OCI-LY1 (cell line): ENCODE results near the gene PTPRT.

Experiments
- H2AFZ ChIP-seq: fragments of 200-600 bp; sonication (generic), shearing (Covaris generic); 2 replicates; pipeline ENCODE4 v1.6.0; 2014; ENCODE audit warnings: antibody characterized with exemption, mild to moderate bottlenecking, low read length
- H3F3A ChIP-seq: fragments of 200-600 bp; sonication (generic), shearing (Covaris generic); 2 replicates; pipeline ENCODE4 v1.6.0; 2014; ENCODE audit warnings: mild to moderate bottlenecking, antibody characterized with exemption, low read length, moderate library complexity; ENCODE audit not compliant: insufficient read depth
- H3K27ac ChIP-seq: fragments of 200-600 bp; sonication (generic); 2 replicates; pipeline ENCODE4 v1.5.1; 2014; ENCODE audit warnings: low read length, mixed run types, mild to moderate bottlenecking, low read depth; ENCODE audit not compliant: poor library complexity, severe bottlenecking
- H3K27me3 ChIP-seq: fragments of 200-600 bp; sonication (generic); 2 replicates; pipeline ENCODE4 v1.6.0; 2014; ENCODE audit warnings: antibody characterized with exemption, mild to moderate bottlenecking, low read length, moderate library complexity; ENCODE audit not compliant: insufficient read depth
- H3K36me3 ChIP-seq: fragments of 200-600 bp; sonication (generic); 2 replicates; pipeline ENCODE4 v1.6.1; 2014; ENCODE audit warnings: mild to moderate bottlenecking, antibody characterized with exemption, low read length, moderate library complexity, mixed read lengths; ENCODE audit not compliant: insufficient read depth
- H3K4me1 ChIP-seq: fragments of 200-600 bp; sonication (generic); 2 replicates; pipeline ENCODE4 v1.5.1; 2014; ENCODE audit warnings: mild to moderate bottlenecking, low read length, moderate library complexity; ENCODE audit not compliant: insufficient read depth, severe bottlenecking
- H3K4me2 ChIP-seq: fragments of 200-600 bp; sonication (generic), shearing (Covaris generic); 2 replicates; pipeline ENCODE4 v1.6.1; 2014; ENCODE audit warnings: low read length
- H3K4me3 ChIP-seq: fragments of 200-600 bp; sonication (generic); 2 replicates; pipeline ENCODE4 v1.5.1; 2014; ENCODE audit warnings: low read length, low read depth, mild to moderate bottlenecking, mixed read lengths; ENCODE audit not compliant: poor library complexity, severe bottlenecking
- H3K79me2 ChIP-seq: fragments of 200-600 bp; shearing (Covaris generic); 2 replicates; pipeline ENCODE4 v1.6.1; 2016; ENCODE audit warnings: mixed run types, low read length, mixed read lengths; ENCODE audit not compliant: insufficient read depth
- H3K9ac ChIP-seq: fragments of 200-600 bp; sonication (generic), shearing (Covaris generic); 2 replicates; pipeline ENCODE4 v1.6.1; 2014; ENCODE audit warnings: mild to moderate bottlenecking, low read length, mixed read lengths
- H3K9me2 ChIP-seq: fragments of 200-600 bp; sonication (generic), shearing (Covaris generic); 2 replicates; pipeline ENCODE4 v1.6.1; 2014; ENCODE audit warnings: low read depth, mild to moderate bottlenecking, low read length, mixed read lengths
- H3K9me3 ChIP-seq: fragments of 200-600 bp; shearing (Covaris generic); 2 replicates; pipeline ENCODE4 v1.6.1; 2014; ENCODE audit warnings: low read length, mixed read lengths
- H4K20me1 ChIP-seq: fragments of 200-600 bp; sonication (generic), shearing (Covaris generic); 2 replicates; pipeline ENCODE4 v1.6.0; 2016; ENCODE audit warnings: mild to moderate bottlenecking, low read length; ENCODE audit not compliant: insufficient read depth
- EZH2 ChIP-seq: fragments of 200-600 bp; sonication (generic), shearing (Covaris generic); IDR thresholded peaks from 2 replicates; pipeline ENCODE4 v1.8.0; 2017; ENCODE audit warnings: borderline replicate concordance, mixed run types, mild to moderate bottlenecking, antibody characterized with exemption, low read length, moderate library complexity, mixed read lengths
- TF ChIP-seq, protein P1 (sequence below): fragments of 200-600 bp; sonication (generic), shearing (Covaris generic); IDR thresholded peaks from 2 replicates; pipeline ENCODE4 v1.5.1; 2017; ENCODE audit warnings: mild to moderate bottlenecking, antibody characterized with exemption, low read length, moderate library complexity, mixed read lengths

The PTPRT gene

DNA sequence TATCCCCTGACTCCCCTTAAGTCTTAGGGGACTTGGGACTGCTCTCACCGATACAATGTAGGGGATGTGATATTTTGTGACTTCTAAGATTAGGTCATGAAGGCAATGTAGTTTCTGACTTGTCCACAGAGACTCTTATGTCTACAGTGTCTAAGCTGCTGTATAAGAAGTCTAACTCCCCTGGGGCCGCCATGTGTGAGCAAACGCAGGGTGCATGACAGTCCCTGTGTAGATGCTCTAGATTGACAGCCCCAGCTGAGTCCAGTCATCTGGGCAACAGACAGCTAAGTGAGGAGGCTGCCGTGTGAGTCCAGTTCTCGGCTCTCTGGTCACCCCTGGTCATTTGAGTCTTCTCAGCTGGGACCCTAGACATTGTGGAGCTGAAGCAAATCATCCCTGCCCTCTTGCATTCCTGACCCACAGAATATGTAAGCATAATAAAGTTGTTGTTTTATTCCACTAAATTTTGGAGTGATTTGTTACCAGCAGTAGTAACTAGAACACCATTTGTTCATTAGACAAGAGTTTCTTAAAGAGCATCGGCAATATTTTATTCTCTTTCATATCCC is 828.2 kb downstream of the PTPRT start:
- no peak overlapping the region for H3K4me3 ChIP-seq
- no peaks in the 10 kb centered on the region for H3K27me3 ChIP-seq
- H3K79me2 ChIP-seq, result no peaks in the 10 kb centered on the region
- H4K20me1 ChIP-seq, result no peaks in the 10 kb centered on the region
- no peaks in the 10 kb centered on the region for H3K9me3 ChIP-seq
- H3K9me2 ChIP-seq, result no peaks in the 10 kb centered on the region
- H3K9ac ChIP-seq, result no peak overlapping the region
- no peak overlapping the region for H2AFZ ChIP-seq
- H3K36me3 ChIP-seq, result no peaks in the 10 kb centered on the region
- no peak overlapping the region for H3K4me2 ChIP-seq
- no peak overlapping the region for H3K27ac ChIP-seq
- no peaks in the 10 kb centered on the region for H3F3A ChIP-seq
- H3K4me1 ChIP-seq, result no peaks in the 10 kb centered on the region
- TF ChIP-seq, protein P1, sequence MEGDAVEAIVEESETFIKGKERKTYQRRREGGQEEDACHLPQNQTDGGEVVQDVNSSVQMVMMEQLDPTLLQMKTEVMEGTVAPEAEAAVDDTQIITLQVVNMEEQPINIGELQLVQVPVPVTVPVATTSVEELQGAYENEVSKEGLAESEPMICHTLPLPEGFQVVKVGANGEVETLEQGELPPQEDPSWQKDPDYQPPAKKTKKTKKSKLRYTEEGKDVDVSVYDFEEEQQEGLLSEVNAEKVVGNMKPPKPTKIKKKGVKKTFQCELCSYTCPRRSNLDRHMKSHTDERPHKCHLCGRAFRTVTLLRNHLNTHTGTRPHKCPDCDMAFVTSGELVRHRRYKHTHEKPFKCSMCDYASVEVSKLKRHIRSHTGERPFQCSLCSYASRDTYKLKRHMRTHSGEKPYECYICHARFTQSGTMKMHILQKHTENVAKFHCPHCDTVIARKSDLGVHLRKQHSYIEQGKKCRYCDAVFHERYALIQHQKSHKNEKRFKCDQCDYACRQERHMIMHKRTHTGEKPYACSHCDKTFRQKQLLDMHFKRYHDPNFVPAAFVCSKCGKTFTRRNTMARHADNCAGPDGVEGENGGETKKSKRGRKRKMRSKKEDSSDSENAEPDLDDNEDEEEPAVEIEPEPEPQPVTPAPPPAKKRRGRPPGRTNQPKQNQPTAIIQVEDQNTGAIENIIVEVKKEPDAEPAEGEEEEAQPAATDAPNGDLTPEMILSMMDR, result no peak
- no peak for TF ChIP-seq EZH2

- no peak for TF ChIP-seq EZH2
- TF ChIP-seq, protein P1, result no peak
- H3K4me1 ChIP-seq, result no peaks in the 10 kb centered on the region
- H3K79me2 ChIP-seq, result no peaks in the 10 kb centered on the region
- no peaks in the 10 kb centered on the region for H3F3A ChIP-seq
- no peak overlapping the region for H3K4me2 ChIP-seq
- no peak overlapping the region for H3K27ac ChIP-seq
- no peak overlapping the region for H3K9ac ChIP-seq
- H2AFZ ChIP-seq, result no peak overlapping the region
- H3K9me2 ChIP-seq, result no peaks in the 10 kb centered on the region
- H3K9me3 ChIP-seq, result no peaks in the 10 kb centered on the region
- no peaks in the 10 kb centered on the region for H3K27me3 ChIP-seq
- no peaks in the 10 kb centered on the region for H4K20me1 ChIP-seq
- H3K36me3 ChIP-seq, result no peaks in the 10 kb centered on the region
- no peak overlapping the region for H3K4me3 ChIP-seq
Observed at GRCh38 chr20:42360621-42361020, 829.1 kb downstream of the PTPRT start.

DNA sequence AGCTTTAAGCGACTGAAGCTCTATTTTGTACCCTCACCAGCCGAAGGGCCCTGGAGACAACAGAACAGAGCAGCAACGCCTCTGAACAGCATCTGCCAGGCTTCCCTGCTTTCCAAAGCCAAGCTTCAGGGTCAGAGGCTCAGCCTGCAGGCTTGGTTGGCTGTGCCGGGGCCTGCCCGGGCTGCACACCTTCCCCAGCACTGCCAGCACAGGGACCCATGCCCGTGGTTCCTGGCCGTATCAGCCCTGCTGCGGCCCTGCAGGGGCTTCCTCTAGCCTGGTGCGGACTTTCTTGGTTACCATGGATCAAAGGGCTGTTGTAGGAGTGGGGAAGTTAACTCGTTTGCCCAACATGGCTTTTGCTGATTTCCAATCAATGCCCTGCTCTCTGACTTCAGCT is 830.1 kb downstream of the PTPRT start:
- Histone ChIP-seq H3K9me2 (no peaks in the 10 kb centered on the region), H3K4me3 (no peak overlapping the region), H3F3A (no peaks in the 10 kb centered on the region), H3K27ac (no peak overlapping the region), H3K9me3 (no peaks in the 10 kb centered on the region), H2AFZ (no peak overlapping the region), H3K36me3 (no peaks in the 10 kb centered on the region), H3K79me2 (no peaks in the 10 kb centered on the region), H3K27me3 (no peaks in the 10 kb centered on the region), H3K4me2 (no peak overlapping the region), H4K20me1 (no peaks in the 10 kb centered on the region), H3K9ac (no peak overlapping the region), H3K4me1 (no peaks in the 10 kb centered on the region)
- no peak for TF ChIP-seq EZH2
- TF ChIP-seq, protein P1, result no peak
